SK-N-SH (cell line): Measurements from ENCODE around the gene CNNM1.

ENCODE experiments used
- CTCF ChIP-seq: fragments of 200-600 bp; sonication (generic); IDR thresholded peaks from 2 replicates; pipeline ENCODE4 v1.6.1; 2017; ENCODE audit warnings: antibody characterized with exemption, mild to moderate bottlenecking, moderate library complexity
- POLR2AphosphoS5 ChIP-seq: IDR thresholded peaks from 2 replicates; pipeline ENCODE4 v1.6.1; 2012; ENCODE audit warnings: low read depth, low read length
- RFX5 ChIP-seq: IDR thresholded peaks from 2 replicates; pipeline ENCODE4 v1.6.1; 2012; ENCODE audit warnings: mild to moderate bottlenecking, improper control_type of control experiment, low read length
- ZBTB33 ChIP-seq: IDR thresholded peaks from 2 replicates; pipeline ENCODE4 v1.4.0; 2012; ENCODE audit warnings: low read depth, borderline replicate concordance

- TF ChIP-seq RFX5, result no peak
- TF ChIP-seq POLR2AphosphoS5, result no peak
- TF ChIP-seq ZBTB33, result no peak
- TF ChIP-seq CTCF, result no peak
Measured at GRCh38 chr10:99297033-99297432, 32.1 kb upstream of the CNNM1 start.
